Measurements from ENCODE around the gene TACR2.

Gene TACR2

GRCh38 chr10:69400936-69401335, 15.8 kb downstream of the TACR2 start:
- DNase-seq, result no peak

- DNase-seq, result no peak
Observed at GRCh38 chr10:69398466-69398865, 18.3 kb downstream of the TACR2 start.

- no peak for DNase-seq
Observed at GRCh38 chr10:69397972-69398371, 18.7 kb downstream of the TACR2 start.

- no peak for DNase-seq
Observed at GRCh38 chr10:69394020-69394419, 22.7 kb downstream of the TACR2 start.

GRCh38 chr10:69392481-69393000, 24.2 kb downstream of the TACR2 start:
- DNase-seq, result peak; percentile 81

- no peak for DNase-seq
Observed at GRCh38 chr10:69391158-69391557, 25.6 kb downstream of the TACR2 start.

GRCh38 chr10:69389827-69390490, 26.8 kb downstream of the TACR2 start:
- no peak for DNase-seq

- DNase-seq, result no peak
Observed at GRCh38 chr10:69388488-69388887, 28.2 kb downstream of the TACR2 start.

- DNase-seq, result no peak
Observed at GRCh38 chr10:69387500-69387899, 29.2 kb downstream of the TACR2 start.

GRCh38 chr10:69385454-69386350, 31.0 kb downstream of the TACR2 start:
- DNase-seq, result no peak

- DNase-seq, result no peak
Observed at GRCh38 chr10:69384320-69384719, 32.4 kb downstream of the TACR2 start.

GRCh38 chr10:69383558-69383957, 33.2 kb downstream of the TACR2 start:
- DNase-seq, result no peak

- no peak for DNase-seq
Observed at GRCh38 chr10:69382382-69383117, 34.2 kb downstream of the TACR2 start.

- no peak for DNase-seq
Observed at GRCh38 chr10:69379800-69380199, 36.9 kb downstream of the TACR2 start.

GRCh38 chr10:69377933-69378332, 38.8 kb downstream of the TACR2 start:
- no peak for DNase-seq

- DNase-seq, result no peak
Observed at GRCh38 chr10:69377191-69377590, 39.5 kb downstream of the TACR2 start.

- no peak for DNase-seq
Observed at GRCh38 chr10:69376662-69377061, 40.1 kb downstream of the TACR2 start.

GRCh38 chr10:69375307-69376151, 41.2 kb downstream of the TACR2 start:
- DNase-seq, result no peak

- DNase-seq, result no peak
Observed at GRCh38 chr10:69374931-69375306, 41.8 kb downstream of the TACR2 start.

- DNase-seq, result no peak
Observed at GRCh38 chr10:69374242-69374641, 42.5 kb downstream of the TACR2 start.

GRCh38 chr10:69372126-69372980, 44.4 kb downstream of the TACR2 start:
- no peak for DNase-seq

Measured in activated naive CD4-positive, alpha-beta T cell treated with Interleukin-2 at 50 U/mL for 16 hours (primary cell).